ENCODE results near the gene HIGD2A.

Gene HIGD2A

DNA sequence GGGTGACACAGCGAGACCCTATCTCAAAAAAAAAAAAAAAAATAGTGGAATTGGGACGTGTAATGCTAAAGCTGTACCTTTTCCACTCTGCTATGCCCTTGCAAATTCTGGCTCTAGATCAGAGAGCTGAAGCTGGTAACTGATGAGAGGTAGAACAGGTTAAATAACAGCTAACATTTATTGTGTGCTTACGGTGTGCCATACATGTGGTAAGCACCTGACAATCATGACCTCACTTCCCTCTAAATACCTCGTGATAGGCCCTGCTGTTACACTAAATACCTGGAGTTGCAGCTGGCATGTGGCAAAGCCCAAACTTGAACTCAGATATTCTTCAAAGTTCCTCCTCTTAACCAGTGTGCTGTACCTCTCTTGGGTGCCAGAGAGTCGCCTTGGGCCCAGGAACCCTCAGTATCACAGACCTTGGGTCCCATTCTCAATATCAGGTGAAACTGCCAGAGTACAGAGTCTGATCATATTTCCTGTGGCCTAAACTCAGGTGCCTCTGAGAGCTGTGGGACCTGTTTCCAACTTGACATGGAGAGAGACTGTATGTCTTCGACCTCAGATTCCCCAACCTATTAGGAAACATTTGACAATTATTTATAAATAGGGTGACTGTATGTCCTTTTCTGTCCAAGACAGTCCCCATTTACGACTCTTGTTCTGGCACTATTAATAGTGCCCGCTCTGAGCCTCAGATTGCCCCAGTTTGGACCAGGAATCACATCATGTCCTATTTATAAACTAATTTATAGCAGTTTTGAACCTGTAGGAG is 18.4 kb upstream of the HIGD2A start:
- no peak for DNase-seq

DNA sequence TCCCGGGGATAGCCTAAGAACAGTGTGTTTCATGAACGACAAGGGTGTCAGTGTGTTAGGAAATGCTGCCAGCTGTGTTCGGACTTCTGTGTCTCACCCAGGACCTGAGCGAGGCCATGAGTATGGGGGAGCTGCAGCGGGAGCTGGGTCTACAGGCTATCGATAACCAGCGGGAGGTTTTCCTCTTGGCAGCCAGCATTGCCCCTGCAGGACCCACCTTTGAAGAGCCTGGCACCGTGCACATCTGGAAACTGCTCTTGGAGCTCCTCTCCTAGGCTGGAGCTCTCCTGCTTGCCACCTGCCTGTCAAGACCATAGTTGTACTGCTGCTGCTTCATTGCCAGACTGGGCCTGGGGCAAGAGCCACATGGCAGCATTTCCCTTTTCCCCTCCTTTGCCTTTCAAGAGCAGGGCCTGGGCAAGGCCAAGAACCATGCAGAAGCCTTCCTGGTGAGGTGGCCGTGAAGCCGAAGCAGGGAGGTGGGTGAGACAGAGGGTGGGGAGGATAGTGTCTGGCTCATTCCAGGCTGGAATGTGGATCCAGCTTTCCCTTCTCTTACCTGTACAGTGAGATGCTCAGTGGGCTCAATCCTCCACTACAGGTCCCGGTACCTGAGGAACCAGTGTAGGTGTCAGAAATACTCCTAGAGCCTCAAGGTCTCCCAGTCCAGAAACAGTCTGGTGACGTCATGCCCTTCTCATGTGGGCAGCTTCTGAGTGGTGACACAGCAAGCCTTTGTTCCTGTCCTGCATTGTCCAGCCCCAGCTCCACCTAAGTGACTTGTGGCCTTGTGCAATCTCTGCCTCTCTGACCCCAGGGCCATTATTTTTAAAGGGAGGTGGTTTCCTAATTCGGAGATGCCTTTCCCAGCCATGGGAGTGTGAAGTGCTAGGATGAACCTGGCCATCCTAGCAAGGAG is 16.7 kb upstream of the HIGD2A start:
- no peak for DNase-seq

DNA sequence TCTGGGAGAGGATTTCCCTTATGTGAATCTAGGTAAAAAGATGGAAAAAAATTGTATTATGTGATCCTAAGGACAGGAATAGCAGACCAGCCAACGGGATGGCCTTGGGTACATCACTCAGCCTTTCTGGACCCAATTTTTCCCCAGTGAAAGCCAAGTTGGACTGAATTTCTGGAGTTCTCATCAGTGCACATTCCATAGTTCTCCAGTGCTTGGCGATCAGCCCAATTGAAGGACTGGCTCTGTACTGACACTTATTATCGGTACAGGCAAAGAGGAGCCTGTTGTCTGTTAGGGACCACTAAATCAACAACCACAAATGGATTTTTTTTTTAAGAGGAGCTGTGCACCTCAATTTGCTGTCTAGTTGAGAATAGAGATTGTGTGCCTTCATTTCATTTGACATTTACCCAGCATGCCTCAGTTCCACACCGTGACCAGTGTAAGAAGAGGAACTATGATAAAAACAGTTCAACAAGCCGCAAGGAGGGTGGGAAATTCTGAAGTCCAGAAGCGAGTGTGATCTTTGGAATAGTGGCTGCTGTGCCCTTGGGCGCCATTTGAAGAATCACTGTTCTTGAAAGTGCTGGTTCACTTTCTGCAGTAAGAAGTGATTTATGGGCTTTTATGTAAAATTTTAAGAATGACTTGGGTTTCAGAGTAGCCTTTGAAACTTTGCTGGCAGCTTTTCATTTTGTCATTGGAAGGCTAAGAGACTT is 15.3 kb upstream of the HIGD2A start:
- DNase-seq = no peak

DNA sequence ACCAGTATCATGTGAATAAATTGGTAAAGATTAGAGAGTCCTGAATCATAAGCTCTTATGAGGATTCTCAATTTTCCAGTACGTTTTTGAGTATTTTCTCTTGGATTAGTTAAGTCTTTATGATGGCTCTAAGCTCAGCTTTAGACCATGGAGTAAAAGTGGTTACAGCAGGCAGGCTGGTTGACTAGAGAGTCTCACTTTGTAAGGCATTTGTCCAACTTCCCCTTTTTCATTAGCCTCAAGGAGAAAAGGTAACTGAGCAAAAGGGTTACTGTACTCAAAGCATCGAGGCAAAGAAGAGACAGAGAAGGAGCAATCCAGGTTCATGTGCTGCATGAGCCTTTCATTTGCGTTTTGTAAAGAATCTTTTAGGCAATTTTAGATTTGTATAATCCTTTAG is 8.7 kb upstream of the HIGD2A start:
- DNase-seq = no peak

DNA sequence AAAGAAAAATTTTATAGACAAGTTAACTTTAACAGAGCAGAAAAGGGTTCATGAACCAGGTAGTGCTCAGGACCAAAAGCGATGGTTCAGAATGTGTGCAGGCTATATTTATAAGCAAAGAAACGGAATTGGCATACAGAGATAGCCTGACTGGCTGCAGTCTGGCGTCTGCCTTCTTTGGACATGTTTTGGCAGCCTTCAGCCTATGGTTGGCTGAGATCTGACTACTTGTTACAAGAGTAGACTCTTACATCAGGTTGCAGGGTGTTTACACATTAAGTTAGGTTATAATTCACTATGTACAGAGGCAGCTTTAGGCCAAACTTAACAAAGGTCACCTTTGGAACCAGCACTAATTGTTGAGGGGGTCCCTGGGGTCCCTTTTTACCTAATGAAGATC is 7.1 kb upstream of the HIGD2A start:
- no peak for DNase-seq

DNA sequence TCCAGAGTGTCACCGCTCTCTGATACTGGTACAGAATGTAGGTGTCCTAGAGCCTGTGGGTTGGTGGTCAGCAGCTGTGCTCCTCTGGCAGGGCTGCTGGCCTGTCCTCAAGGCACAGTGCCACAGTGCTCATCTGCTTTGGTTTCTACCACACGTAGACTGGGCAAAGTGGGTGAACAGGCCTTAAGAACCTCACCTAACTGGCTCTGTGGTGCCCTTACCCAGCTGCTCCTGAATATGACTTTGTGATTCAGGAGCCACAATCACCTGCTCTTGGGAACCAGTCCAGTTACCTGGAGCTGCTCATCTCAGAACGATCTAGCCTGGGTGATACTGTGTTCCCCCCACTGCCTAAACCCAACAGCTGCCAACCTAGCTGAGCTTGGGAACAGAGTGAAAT is 6.6 kb upstream of the HIGD2A start:
- DNase-seq = no peak

DNA sequence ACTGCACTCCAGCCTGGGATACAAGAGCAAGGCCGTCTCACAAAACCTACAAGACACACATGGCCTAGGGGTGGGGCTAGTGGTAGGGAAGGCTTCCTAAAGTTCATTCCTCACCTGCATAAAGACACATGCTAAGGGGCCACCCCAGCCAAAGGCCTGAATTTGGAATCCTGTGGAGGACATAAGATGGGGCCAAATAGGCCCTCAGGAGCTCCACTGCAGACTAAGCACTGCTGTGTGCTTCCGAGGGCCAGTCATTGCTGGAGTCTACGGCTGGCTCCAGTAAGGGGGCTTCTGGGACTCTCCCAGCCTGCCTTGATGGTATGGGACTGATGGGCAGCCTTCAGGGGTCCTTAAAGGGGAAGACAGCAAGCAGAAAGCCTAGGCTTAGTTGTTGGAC is 5.8 kb upstream of the HIGD2A start:
- no peak for DNase-seq

DNA sequence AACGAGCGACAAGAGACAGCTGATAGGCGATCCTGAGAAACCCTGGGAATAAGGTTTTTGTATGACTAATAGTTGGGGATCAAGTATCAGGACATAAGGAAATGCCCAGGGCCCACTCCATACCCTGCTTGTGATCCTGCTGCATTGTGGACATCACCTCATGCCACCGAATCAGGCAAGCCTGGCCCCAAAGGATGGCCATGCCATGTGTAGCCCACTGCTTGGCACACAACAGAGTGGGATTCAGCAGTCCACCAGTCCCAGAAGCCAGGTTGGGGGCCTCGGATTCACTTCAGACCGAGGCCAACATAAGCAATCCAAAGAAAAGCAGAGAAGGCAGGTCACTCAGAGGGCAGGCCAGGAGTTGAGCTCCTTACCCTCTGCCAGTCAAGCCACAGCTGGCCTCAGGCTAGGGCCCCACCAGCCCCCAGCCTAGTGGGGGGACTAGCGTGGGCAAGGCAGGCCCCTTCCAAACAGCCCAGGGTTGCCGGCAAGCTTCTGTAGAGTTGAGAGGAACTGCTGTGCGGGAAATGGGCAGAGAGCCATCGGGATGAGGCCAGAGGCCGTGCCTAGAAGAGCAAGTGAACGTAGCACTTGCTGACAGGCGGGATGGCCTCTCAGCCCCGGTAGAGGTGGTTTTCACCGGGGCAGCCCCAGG is 5.2 kb upstream of the HIGD2A start:
- DNase-seq = no peak

DNA sequence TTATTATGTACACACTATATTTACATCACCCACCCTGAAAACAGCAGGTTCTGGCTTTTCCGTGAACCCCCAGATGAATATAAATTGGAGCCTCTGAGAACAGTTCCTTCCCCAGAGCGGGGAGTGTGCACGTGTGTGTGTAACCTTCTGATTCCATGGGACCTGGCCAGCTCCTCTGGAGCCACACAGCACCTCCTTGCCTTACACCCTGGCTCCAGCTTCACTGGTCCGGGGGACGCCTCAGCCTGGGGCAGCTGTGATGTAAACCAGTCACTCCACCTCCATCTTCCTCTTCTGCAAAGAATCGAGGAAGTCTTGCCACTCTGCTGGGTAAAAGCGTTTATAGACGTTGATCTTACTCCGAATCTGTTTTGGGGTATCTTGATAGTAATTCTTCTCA is 4.6 kb upstream of the HIGD2A start:
- DNase-seq = no peak

DNA sequence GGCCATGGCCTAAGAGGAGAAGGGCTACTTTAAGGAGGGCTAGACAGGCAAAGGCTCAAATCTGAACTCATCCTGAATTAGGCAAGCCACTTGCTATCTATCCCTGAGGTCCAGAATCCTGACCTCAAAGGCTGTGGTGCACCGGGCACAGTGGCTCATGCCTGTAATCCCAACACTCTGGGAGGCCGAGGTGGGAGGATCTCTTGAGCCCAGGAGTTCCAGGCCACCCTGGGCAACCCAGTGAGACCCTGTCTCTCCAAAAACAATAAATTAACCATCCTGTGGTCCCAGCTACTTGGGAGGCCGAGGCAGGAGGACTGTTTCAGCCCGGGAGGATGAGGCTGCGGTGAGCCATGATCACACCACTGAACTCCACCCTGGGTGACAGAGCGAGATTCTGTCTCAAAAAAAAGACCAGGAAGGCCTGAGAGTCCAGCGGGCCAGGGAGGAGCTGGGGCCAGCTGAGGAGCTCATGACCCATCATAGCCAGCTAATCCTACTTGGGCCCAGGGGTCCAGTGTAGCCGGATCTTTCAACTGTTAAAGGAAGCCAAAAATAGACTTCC is 4.1 kb upstream of the HIGD2A start:
- DNase-seq = no peak

DNA sequence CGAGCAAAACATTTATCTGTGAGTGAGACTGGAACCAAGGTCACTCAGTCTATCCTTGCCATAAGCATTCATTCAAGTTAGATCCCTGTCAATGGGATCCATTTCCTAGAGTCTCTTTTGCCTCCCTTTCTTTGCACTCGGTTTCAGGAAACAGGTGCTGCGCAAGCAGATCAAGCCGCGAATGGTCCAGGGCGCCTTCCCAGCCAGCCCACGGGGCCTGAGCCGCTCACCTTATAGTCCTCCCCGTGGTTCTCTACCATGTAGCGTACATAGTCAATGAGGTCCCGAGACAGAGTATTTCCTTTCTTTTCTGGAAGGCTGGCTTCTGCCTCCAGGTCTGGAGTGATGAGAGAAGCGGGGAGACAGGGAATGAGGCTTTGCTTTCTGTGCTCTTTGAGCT is 3.6 kb upstream of the HIGD2A start:
- no peak for DNase-seq

DNA sequence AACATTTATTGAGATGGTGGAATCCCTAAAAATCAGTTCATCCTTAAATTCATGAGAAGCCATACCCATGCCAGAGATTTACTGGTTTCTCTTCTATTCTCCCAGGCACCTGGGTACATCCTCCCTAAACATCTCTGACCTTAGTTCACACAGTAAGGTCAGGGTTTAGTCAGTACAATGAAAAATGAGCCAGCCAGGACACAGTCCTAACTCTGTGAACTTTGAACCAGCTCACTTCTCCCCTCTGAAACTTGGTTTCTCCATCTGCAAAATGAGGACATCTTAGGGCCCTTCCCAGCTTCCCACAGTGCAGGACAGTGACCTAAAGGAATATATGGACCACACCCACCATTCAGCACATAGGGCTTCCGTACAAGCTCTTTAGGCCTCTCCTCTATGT is 2.1 kb upstream of the HIGD2A start:
- no peak for DNase-seq

DNA sequence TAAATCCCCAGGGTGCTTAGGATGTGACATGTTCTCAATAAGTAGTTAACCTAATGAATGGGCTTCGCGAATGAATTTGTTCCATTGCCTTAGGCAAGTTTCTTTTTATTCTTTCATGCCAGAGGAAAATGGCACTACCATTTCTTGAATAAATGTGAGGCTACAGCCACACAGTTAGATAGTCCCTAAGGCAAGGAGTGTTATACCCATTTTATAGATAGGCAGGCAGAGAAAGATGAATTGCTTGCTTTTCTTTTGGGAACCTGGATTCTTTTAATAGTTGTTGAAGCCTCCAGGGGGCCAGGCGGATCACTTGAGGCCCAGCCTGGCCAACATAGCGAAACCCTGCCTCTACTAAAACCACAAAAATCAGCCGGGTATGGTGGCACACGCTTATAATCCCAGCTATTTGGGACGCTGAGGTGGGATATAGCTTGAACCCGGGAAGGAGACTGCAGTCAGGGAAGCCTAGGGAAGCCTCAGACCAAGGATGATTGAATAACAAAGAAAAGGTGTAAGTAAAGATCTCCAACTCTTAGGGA is 1.1 kb upstream of the HIGD2A start:
- no peak for DNase-seq

DNA sequence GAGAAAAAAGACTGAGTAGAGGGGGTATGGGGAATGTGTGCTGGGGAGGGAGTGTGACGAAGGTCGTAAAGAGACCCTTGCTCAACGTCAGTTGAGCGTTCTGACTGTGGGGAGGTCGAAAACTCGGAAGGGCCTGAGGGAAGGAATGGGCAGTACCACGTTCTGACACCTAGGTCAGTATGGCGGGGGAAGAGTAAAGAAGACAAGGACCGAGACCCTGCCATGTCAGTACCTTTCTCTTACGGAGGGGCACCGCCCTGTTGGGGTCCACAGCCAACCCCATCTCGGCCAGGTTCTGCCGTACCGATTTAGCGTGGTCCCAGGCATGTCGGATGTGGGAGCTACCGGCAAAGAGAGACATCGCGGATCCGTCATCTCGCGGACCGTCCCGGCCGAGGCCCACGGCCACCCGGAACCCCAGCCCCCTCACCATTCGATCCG is 528 bp upstream of the HIGD2A start:
- DNase-seq = no peak

DNA sequence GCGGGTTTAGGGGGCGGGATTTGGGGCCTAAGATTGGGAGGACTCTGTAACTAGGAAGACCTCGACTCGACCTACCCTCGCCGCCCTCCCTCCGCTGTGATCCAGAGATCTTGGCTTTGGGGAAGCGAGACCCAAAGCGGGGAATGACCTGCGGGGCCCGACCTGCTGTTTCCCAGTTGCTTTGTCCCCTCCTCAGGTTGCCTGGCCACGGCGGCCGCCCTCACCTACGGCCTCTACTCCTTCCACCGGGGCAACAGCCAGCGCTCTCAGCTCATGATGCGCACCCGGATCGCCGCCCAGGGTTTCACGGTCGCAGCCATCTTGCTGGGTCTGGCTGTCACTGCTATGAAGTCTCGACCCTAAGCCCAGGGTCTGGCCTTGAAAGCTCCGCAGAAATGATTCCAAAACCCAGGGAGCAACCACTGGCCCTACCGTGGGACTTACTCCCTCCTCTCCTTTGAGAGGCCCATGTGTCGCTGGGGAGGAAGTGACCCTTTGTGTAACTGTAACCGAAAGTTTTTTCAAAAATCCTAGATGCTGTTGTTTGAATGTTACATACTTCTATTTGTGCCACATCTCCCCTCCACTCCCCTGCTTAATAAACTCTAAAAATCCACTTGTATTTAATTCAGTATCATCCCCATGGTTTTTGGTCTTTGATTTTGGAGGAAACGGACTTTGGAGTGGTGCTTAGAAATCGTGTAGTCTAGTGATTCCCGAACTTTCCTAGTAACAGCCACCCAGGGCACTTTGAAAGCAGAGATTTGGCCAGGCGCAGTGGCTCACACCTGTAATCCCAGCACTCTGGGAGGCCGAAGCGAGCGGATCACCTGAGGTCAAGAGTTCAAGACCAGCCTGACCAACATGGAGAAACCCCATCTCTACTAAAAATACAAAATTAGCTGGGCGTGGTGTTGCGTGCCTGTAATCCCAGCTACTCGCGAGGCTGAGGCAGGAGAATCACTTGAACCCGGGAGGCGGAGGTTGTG is 878 bp downstream of the HIGD2A start:
- DNase-seq = no peak

DNA sequence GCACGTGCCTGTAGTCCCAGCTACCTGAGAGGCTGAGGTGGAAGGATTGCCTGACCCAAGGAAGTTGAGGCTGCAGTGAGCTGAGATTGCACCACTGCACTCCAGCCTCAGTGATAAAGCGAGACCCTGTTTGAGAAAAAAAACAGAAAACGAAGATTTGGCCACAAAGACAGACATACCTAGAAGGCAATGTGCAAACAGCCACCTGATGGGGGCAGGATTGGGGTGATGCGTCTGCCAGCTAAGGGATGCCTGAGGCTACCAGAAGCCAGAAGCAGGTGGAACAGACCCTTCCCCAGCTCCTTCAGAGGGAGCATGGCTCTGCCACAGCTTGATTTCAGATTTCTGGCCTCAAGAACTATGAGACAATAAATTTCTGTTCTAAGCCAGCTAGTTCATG is 2.9 kb downstream of the HIGD2A start:
- no peak for DNase-seq

DNA sequence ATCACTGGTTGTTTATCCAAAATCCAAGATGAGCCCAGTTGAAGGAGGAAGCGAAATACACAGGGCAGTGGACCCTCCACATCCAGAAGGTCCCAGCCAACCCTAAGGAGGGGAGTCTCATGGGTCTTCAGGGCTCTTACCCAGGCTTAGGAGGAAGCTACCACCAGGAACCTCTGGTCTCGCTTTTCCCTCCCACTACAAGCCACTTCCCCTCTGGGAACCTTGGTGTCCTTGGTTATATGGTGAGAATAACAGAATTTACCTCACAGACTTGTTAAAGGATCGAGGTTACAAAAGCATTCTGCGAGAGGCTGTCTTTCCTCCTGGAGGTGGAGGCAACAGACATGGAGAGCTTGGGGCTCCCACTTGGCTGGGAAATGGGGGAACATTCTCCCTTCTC is 3.4 kb downstream of the HIGD2A start:
- DNase-seq = no peak

DNA sequence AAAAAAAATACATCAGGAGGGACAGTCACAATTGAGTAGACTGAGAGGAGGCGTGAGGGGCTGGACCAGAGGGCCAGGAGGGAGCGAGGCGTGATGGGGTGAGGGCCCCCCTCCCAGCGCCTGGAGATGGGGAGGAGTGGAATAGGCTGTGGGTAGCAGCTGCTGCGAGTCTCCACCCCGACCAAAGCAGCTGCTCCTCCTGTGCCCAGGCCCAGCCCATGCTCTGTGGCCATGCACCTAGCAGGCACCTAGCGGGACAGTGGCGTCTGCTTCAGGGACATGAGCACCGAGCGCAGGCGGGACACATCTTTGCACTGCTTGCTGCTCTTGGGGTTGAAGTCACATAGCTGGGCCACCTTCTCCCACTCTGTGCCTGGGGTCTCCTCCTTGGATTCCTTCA is 4.0 kb downstream of the HIGD2A start:
- DNase-seq = no peak

DNA sequence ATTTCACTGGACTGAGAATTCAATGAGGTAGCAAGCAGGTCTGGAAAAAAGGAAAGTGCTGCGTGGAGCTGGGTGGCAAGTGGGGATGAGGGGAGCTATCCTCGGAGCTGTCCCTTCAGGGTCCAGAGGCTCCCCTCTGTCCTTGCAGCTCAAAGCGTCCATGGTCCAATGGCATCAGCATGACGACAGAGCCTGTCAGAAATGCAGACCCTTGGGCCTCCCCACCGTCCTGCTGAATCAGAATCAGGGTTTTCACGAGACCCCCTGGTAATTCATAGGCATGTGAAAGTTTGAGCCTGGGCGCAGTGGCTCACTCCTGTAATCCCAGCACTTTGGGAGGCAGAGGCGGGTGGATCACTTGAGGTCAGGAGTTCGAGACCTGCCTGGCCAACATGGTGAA is 5.5 kb downstream of the HIGD2A start:
- DNase-seq = no peak

DNA sequence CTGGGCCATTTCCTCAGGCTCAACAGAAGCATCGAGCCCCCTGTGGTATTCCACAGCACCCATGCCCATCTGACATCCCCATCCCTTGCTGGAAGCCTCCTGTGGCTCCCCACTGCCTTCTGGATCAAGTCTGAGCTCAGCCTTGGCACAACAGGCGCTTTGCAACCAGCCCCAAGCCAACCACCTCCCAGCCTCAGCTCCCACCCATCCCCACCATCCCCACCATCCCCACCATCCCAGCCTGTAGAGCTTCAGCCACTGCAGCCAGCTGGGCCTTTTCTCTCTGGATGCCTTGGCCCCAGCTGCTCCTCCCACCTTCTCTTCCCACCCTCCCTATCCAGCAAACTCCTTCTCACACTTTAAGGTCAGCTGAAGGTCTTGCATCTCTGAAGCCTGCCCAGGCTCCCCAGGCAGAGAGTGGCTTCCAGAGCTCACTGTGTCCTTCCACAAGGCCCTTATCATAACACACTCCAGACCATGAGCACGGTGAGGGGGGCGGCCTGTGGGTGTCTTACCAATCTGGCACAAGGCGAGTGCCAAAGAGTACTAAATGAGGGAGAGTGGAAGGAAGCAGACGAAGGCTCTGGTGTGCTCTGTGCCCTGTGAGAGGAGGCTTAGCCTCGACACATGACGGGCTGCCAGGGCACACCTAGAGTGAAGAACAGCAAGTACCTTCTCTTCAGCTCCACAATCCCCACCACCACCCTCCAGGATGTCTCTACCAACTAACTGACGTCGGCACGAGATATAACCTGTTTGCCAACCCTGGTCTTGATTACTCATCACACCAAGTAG is 6.5 kb downstream of the HIGD2A start:
- no peak for DNase-seq
